ENCODE measurements around the gene ZNF81.
"Not testable (repeated sequence)": the region's sequence is repeated elsewhere in the genome, so short reads cannot be mapped to it uniquely, and the experiment has no call there.

DNA sequence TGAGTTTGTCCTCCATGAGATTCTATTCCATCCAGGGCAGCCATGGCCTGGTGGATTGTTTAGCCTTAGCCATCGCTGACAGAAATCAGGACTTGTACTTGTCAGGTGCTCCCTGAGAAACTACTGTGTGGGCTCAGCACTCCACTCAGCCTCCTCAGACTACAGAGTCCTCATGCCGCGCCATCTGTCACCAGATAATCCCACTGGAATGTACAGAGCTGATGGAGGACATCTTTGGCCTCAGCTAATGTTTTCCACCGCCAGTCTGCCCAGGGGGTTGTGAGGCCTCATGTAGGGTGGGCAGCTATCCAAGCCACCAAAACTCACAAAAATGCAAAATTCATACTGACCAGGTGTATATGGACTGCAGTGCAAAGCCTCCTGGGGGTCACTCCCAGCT is 121.5 kb downstream of the ZNF81 start:
- TF ChIP-seq, protein P1, sequence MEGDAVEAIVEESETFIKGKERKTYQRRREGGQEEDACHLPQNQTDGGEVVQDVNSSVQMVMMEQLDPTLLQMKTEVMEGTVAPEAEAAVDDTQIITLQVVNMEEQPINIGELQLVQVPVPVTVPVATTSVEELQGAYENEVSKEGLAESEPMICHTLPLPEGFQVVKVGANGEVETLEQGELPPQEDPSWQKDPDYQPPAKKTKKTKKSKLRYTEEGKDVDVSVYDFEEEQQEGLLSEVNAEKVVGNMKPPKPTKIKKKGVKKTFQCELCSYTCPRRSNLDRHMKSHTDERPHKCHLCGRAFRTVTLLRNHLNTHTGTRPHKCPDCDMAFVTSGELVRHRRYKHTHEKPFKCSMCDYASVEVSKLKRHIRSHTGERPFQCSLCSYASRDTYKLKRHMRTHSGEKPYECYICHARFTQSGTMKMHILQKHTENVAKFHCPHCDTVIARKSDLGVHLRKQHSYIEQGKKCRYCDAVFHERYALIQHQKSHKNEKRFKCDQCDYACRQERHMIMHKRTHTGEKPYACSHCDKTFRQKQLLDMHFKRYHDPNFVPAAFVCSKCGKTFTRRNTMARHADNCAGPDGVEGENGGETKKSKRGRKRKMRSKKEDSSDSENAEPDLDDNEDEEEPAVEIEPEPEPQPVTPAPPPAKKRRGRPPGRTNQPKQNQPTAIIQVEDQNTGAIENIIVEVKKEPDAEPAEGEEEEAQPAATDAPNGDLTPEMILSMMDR (conservative IDR thresholded peaks at IDR 0.05; ENCODE audit: low read depth in 2 of 2): not testable (repeated sequence)
- not testable (repeated sequence) for TF ChIP-seq EZH2 (IDR thresholded peaks at IDR 0.05; ENCODE audit: low read depth, unreplicated experiment); EZH2phosphoT487 (IDR thresholded peaks at IDR 0.05; ENCODE audit: unreplicated experiment); ZNF331 (CRISPR knock-in tag; IDR thresholded peaks at IDR 0.05; ENCODE audit: low read depth); ZNF114 (CRISPR knock-in tag; IDR thresholded peaks at IDR 0.05); JUNB (IDR thresholded peaks at IDR 0.05; ENCODE audit: unreplicated experiment); POLR2AphosphoS5 (IDR thresholded peaks at IDR 0.05; ENCODE audit: low read depth); CREB1 (CRISPR knock-in tag; IDR thresholded peaks at IDR 0.05; ENCODE audit: low read depth)
- TF ChIP-seq, protein P2, sequence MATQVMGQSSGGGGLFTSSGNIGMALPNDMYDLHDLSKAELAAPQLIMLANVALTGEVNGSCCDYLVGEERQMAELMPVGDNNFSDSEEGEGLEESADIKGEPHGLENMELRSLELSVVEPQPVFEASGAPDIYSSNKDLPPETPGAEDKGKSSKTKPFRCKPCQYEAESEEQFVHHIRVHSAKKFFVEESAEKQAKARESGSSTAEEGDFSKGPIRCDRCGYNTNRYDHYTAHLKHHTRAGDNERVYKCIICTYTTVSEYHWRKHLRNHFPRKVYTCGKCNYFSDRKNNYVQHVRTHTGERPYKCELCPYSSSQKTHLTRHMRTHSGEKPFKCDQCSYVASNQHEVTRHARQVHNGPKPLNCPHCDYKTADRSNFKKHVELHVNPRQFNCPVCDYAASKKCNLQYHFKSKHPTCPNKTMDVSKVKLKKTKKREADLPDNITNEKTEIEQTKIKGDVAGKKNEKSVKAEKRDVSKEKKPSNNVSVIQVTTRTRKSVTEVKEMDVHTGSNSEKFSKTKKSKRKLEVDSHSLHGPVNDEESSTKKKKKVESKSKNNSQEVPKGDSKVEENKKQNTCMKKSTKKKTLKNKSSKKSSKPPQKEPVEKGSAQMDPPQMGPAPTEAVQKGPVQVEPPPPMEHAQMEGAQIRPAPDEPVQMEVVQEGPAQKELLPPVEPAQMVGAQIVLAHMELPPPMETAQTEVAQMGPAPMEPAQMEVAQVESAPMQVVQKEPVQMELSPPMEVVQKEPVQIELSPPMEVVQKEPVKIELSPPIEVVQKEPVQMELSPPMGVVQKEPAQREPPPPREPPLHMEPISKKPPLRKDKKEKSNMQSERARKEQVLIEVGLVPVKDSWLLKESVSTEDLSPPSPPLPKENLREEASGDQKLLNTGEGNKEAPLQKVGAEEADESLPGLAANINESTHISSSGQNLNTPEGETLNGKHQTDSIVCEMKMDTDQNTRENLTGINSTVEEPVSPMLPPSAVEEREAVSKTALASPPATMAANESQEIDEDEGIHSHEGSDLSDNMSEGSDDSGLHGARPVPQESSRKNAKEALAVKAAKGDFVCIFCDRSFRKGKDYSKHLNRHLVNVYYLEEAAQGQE (IDR thresholded peaks at IDR 0.05; ENCODE audit: unreplicated experiment): not testable (repeated sequence)

Data from GM23338 (cell line).